HEK293 (cell line): Measurements from ENCODE around the gene PITHD1.

Experiments used
- MEIS1 ChIP-seq: sonication (generic); formaldehyde crosslinking; IDR thresholded peaks from 2 replicates; pipeline ENCODE4 v1.8.1; 2022; ENCODE audit warnings: missing genetic modification reagents, mild to moderate bottlenecking, borderline replicate concordance
- RBAK ChIP-seq: fragments of 450-650 bp; formaldehyde crosslinking; IDR thresholded peaks from 2 replicates; pipeline ENCODE4 v1.5.1; 2016; ENCODE audit warnings: missing biosample characterization, missing genetic modification characterization
- ZBTB1 ChIP-seq: fragments of 450-650 bp; formaldehyde crosslinking; IDR thresholded peaks from 2 replicates; pipeline ENCODE4 v1.5.1; 2016; ENCODE audit warnings: missing biosample characterization, missing genetic modification characterization
- ZBTB21 ChIP-seq: fragments of 450-650 bp; formaldehyde crosslinking; IDR thresholded peaks from 2 replicates; pipeline ENCODE4 v1.5.1; 2017; ENCODE audit warnings: missing biosample characterization, missing genetic modification characterization
- ZIC2 ChIP-seq: fragments of 450-650 bp; formaldehyde crosslinking; IDR thresholded peaks from 2 replicates; pipeline ENCODE4 v1.5.1; 2016; ENCODE audit warnings: missing biosample characterization, missing genetic modification characterization
- ZNF112 ChIP-seq: fragments of 450-650 bp; formaldehyde crosslinking; IDR thresholded peaks from 2 replicates; pipeline ENCODE4 v1.5.0; 2017; ENCODE audit warnings: missing biosample characterization, missing genetic modification characterization
- ZNF404 ChIP-seq: fragments of 450-650 bp; formaldehyde crosslinking; IDR thresholded peaks from 2 replicates; pipeline ENCODE4 v1.5.1; 2017; ENCODE audit warnings: missing biosample characterization, missing genetic modification characterization
- ZNF514 ChIP-seq: fragments of 450-650 bp; formaldehyde crosslinking; IDR thresholded peaks from 2 replicates; pipeline ENCODE4 v1.5.1; 2016; ENCODE audit warnings: missing biosample characterization, missing genetic modification characterization
- ZNF555 ChIP-seq: fragments of 450-650 bp; formaldehyde crosslinking; conservative IDR thresholded peaks from 2 replicates; pipeline ENCODE4 v1.5.1; 2017; ENCODE audit warnings: missing biosample characterization, mild to moderate bottlenecking, missing genetic modification characterization, inconsistent platforms
- ZNF768 ChIP-seq: fragments of 450-650 bp; formaldehyde crosslinking; IDR thresholded peaks from 2 replicates; pipeline ENCODE4 v1.5.1; 2018; ENCODE audit warnings: missing biosample characterization, mild to moderate bottlenecking, missing genetic modification characterization
- TF ChIP-seq, protein P1 (sequence below): fragments of 450-650 bp; formaldehyde crosslinking; IDR thresholded peaks from 2 replicates; pipeline ENCODE4 v1.5.1; 2016; ENCODE audit warnings: missing biosample characterization, missing genetic modification characterization
- TF ChIP-seq, protein P2 (sequence below): fragments of 450-650 bp; formaldehyde crosslinking; IDR thresholded peaks from 2 replicates; pipeline ENCODE4 v1.5.1; 2016; ENCODE audit warnings: missing biosample characterization, missing genetic modification characterization
- TF ChIP-seq, protein P3 (sequence below): fragments of 450-650 bp; formaldehyde crosslinking; IDR thresholded peaks from 2 replicates; pipeline ENCODE4 v1.5.1; 2016; ENCODE audit warnings: missing biosample characterization, missing genetic modification characterization

DNA sequence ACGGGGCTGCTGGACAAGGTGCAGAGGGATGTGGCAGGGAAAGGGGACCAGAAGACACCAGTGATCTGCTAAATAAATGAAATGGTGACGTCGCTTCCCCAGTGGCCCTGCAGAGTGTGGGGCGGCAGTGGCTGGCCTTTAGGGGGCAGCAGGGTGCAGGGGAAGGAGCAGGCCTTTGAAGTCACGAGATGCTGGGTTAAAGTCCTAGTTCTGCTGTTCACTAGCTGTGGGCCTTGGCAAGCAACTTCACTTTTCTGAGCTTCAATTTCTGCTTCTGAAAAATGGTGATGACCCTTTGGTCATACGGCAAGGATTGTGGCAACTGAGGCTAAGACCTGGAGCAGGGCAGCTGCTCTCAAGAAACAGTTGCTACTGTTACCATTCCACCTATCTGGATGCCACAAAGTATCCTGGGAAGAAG lies 31.5 kb downstream of the PITHD1 start:
- TF ChIP-seq, protein P1, sequence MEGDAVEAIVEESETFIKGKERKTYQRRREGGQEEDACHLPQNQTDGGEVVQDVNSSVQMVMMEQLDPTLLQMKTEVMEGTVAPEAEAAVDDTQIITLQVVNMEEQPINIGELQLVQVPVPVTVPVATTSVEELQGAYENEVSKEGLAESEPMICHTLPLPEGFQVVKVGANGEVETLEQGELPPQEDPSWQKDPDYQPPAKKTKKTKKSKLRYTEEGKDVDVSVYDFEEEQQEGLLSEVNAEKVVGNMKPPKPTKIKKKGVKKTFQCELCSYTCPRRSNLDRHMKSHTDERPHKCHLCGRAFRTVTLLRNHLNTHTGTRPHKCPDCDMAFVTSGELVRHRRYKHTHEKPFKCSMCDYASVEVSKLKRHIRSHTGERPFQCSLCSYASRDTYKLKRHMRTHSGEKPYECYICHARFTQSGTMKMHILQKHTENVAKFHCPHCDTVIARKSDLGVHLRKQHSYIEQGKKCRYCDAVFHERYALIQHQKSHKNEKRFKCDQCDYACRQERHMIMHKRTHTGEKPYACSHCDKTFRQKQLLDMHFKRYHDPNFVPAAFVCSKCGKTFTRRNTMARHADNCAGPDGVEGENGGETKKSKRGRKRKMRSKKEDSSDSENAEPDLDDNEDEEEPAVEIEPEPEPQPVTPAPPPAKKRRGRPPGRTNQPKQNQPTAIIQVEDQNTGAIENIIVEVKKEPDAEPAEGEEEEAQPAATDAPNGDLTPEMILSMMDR, result peak; percentile 84
- TF ChIP-seq RBAK (tag by site-specific recombination) (no peak), ZBTB1 (tag by site-specific recombination) (no peak), ZNF514 (no peak), ZIC2 (tag by site-specific recombination) (no peak), ZBTB21 (tag by site-specific recombination) (no peak), MEIS1 (CRISPR knock-in tag) (no peak), ZNF768 (tag by site-specific recombination) (peak; percentile 64; the same call in 1 of the 2 replicates), ZNF112 (tag by site-specific recombination) (no peak), ZNF555 (no peak), ZNF404 (tag by site-specific recombination) (no peak)
- TF ChIP-seq, protein P2, sequence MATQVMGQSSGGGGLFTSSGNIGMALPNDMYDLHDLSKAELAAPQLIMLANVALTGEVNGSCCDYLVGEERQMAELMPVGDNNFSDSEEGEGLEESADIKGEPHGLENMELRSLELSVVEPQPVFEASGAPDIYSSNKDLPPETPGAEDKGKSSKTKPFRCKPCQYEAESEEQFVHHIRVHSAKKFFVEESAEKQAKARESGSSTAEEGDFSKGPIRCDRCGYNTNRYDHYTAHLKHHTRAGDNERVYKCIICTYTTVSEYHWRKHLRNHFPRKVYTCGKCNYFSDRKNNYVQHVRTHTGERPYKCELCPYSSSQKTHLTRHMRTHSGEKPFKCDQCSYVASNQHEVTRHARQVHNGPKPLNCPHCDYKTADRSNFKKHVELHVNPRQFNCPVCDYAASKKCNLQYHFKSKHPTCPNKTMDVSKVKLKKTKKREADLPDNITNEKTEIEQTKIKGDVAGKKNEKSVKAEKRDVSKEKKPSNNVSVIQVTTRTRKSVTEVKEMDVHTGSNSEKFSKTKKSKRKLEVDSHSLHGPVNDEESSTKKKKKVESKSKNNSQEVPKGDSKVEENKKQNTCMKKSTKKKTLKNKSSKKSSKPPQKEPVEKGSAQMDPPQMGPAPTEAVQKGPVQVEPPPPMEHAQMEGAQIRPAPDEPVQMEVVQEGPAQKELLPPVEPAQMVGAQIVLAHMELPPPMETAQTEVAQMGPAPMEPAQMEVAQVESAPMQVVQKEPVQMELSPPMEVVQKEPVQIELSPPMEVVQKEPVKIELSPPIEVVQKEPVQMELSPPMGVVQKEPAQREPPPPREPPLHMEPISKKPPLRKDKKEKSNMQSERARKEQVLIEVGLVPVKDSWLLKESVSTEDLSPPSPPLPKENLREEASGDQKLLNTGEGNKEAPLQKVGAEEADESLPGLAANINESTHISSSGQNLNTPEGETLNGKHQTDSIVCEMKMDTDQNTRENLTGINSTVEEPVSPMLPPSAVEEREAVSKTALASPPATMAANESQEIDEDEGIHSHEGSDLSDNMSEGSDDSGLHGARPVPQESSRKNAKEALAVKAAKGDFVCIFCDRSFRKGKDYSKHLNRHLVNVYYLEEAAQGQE (tag by site-specific recombination), result no peak
- TF ChIP-seq, protein P3, sequence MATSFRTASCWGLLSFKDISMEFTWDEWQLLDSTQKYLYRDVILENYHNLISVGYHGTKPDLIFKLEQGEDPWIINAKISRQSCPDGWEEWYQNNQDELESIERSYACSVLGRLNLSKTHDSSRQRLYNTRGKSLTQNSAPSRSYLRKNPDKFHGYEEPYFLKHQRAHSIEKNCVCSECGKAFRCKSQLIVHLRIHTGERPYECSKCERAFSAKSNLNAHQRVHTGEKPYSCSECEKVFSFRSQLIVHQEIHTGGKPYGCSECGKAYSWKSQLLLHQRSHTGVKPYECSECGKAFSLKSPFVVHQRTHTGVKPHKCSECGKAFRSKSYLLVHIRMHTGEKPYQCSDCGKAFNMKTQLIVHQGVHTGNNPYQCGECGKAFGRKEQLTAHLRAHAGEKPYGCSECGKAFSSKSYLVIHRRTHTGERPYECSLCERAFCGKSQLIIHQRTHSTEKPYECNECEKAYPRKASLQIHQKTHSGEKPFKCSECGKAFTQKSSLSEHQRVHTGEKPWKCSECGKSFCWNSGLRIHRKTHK, result no peak
